ENCODE measurements around the gene ANP32E. TPM values are rescaled to one million over a fixed set of nuclear protein-coding genes. Genes with fewer than 3 reads are reported as not detected.
"Not testable (repeated sequence)": the region's sequence is repeated elsewhere in the genome, so short reads cannot be mapped to it uniquely, and the experiment has no call there.

ANP32E gene
- total RNA-seq, 1 donor from 2014 or later, result 7.9 TPM

GRCh38 chr1:150213170-150214098 lies 22.5 kb downstream of the ANP32E start:
- H3K36me3 ChIP-seq (ENCODE audit: control insufficient read depth, insufficient read depth, low read length), result no peaks in the 10 kb centered on the region
- no peak for FAIRE-seq
- TF ChIP-seq, protein P1, sequence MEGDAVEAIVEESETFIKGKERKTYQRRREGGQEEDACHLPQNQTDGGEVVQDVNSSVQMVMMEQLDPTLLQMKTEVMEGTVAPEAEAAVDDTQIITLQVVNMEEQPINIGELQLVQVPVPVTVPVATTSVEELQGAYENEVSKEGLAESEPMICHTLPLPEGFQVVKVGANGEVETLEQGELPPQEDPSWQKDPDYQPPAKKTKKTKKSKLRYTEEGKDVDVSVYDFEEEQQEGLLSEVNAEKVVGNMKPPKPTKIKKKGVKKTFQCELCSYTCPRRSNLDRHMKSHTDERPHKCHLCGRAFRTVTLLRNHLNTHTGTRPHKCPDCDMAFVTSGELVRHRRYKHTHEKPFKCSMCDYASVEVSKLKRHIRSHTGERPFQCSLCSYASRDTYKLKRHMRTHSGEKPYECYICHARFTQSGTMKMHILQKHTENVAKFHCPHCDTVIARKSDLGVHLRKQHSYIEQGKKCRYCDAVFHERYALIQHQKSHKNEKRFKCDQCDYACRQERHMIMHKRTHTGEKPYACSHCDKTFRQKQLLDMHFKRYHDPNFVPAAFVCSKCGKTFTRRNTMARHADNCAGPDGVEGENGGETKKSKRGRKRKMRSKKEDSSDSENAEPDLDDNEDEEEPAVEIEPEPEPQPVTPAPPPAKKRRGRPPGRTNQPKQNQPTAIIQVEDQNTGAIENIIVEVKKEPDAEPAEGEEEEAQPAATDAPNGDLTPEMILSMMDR (IDR thresholded peaks at IDR 0.05; ENCODE audit: insufficient read depth, low read length, severe bottlenecking), result peak; percentile 19
- no peaks in the 10 kb centered on the region for H3K27me3 ChIP-seq (ENCODE audit: control insufficient read depth, insufficient read depth, low read length)
- H3K4me3 ChIP-seq (ENCODE audit: low read depth, low read length), result peak overlapping the region; percentile 38
- DNase-seq (ENCODE audit: low read depth), result peak; percentile 84

DNA sequence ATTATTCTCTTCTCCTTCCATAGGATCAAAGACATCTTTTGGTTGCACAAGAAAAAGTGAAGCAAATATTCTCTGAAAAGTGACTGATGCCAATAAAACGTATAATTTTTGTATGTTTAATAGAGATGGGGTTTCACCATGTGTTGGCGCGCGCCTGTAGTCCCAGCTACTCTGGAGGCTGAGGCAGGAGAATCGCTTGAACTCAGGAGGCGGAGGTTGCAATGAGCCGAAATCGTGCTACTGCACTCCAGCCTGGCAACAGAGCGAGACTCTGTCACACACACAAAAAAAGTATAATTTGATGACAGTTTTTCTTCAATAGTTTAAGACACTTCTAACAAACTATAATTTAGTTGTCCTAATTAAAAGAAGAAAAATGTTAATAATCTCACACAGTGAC lies 23.8 kb downstream of the ANP32E start:
- DNase-seq (ENCODE audit: low read depth) (no peak), FAIRE-seq (no peak)
- TF ChIP-seq, protein P1 (IDR thresholded peaks at IDR 0.05; ENCODE audit: insufficient read depth, low read length, severe bottlenecking), result no peak
- no peaks in the 10 kb centered on the region for H3K27me3 ChIP-seq (ENCODE audit: control insufficient read depth, insufficient read depth, low read length)
- no peak overlapping the region for H3K4me3 ChIP-seq (ENCODE audit: low read depth, low read length)
- no peaks in the 10 kb centered on the region for H3K36me3 ChIP-seq (ENCODE audit: control insufficient read depth, insufficient read depth, low read length)

DNA sequence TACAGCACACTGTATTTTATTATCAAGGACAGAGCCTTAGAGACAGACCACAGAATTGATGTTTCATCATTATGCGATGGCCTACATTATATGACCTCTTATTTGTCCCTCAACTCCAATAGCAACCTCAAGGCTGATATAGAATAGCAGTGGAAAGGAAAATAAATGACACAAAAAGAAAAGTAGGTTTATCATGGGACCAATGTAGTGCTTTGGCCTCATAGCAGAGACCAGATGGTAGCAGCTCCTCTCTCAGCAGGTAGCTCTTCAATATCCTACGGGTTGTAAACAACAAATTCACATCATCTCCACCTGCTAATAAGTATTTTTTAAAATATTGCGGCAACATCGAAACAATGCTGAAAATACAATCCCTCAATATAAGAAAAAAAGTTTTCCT lies 25.2 kb downstream of the ANP32E start:
- TF ChIP-seq, protein P1 (IDR thresholded peaks at IDR 0.05; ENCODE audit: insufficient read depth, low read length, severe bottlenecking), result no peak
- no peak for DNase-seq (ENCODE audit: low read depth)
- no peak overlapping the region for H3K4me3 ChIP-seq (ENCODE audit: low read depth, low read length)
- no peaks in the 10 kb centered on the region for H3K36me3 ChIP-seq (ENCODE audit: control insufficient read depth, insufficient read depth, low read length)
- no peak for FAIRE-seq
- H3K27me3 ChIP-seq (ENCODE audit: control insufficient read depth, insufficient read depth, low read length), result no peaks in the 10 kb centered on the region

DNA sequence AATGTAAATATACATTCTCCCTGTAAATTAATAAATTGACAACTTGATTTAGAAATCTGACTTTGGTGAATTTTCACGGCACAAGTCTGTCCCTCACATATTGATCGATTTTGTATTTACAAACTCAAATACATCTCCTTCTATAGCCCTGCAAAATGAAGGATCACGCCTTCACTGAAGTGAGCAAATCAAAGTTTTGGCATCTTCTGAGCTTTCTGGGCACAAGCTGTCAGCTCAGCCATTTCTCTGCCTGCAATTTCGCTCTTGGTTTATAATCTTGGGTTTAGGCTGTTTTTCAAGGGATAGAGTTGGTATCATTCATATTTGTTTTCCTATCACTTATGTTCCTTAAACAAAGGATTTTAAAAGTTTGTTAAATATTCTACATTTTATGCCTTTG lies 25.8 kb downstream of the ANP32E start:
- TF ChIP-seq, protein P1 (IDR thresholded peaks at IDR 0.05; ENCODE audit: insufficient read depth, low read length, severe bottlenecking), result no peak
- H3K4me3 ChIP-seq (ENCODE audit: low read depth, low read length), result no peak overlapping the region
- H3K27me3 ChIP-seq (ENCODE audit: control insufficient read depth, insufficient read depth, low read length), result no peaks in the 10 kb centered on the region
- no peak for DNase-seq (ENCODE audit: low read depth)
- FAIRE-seq, result no peak
- H3K36me3 ChIP-seq (ENCODE audit: control insufficient read depth, insufficient read depth, low read length), result no peaks in the 10 kb centered on the region

- not testable (repeated sequence) for DNase-seq (ENCODE audit: low read depth); H3K36me3 ChIP-seq (ENCODE audit: control insufficient read depth, insufficient read depth, low read length); H3K27me3 ChIP-seq (ENCODE audit: control insufficient read depth, insufficient read depth, low read length); FAIRE-seq; H3K4me3 ChIP-seq (ENCODE audit: low read depth, low read length)
Measured at GRCh38 chr1:150208460-150208859, 27.5 kb downstream of the ANP32E start.

DNA sequence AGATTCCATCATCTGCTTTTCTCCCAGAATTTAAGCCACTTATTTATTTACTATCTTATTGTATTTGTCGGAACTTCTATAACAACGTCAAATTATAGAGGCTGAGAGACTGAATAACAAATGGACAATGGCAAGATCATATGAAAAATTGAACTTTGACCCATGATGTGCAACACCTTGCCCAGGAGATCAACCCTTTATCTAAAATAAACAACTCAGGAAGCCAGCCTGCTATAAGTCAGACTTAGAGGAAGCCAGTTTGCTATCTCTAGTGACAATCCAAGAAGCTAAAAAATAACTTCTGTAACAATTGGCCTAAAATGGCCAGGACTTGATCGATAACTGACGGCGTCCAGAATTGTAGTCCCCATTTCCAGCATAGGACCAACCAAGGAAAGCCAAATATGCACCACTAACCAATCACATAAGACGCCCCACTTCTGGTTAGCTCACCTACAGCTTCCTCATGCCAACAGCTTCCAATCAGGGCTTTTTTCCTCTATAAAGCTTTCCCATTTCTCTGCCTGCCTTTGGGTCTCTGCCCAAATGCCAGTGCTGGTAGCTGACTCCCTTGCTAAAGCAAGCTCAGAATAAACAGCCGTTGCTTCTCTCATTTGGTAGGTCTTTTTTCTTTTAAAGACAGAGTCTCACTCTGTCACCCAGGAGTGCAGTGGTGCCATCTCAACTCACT lies 28.5 kb downstream of the ANP32E start:
- Histone ChIP-seq H3K4me3 (ENCODE audit: low read depth, low read length) (no peak overlapping the region), H3K27me3 (ENCODE audit: control insufficient read depth, insufficient read depth, low read length) (no peaks in the 10 kb centered on the region), H3K36me3 (ENCODE audit: control insufficient read depth, insufficient read depth, low read length) (no peaks in the 10 kb centered on the region)
- FAIRE-seq, result no peak
- TF ChIP-seq, protein P1 (IDR thresholded peaks at IDR 0.05; ENCODE audit: insufficient read depth, low read length, severe bottlenecking), result no peak
- DNase-seq (ENCODE audit: low read depth), result no peak

Data from bronchial epithelial cell (primary cell).